IMR-90 (cell line): Measurements from ENCODE around the gene SLC46A1. TPM values are rescaled to one million over a fixed set of nuclear protein-coding genes. Genes with fewer than 3 reads are reported as not detected.

Experiments used
- ATAC-seq: fragments of 200-7000 bp; cut with Tn5 transposase; 2 replicates; pipeline ENCODE4 v1.9.1; 2020; ENCODE audit warnings: low read depth, mild to moderate bottlenecking, moderate library complexity
- BruUV-seq: library from RNA; stranded (reverse); fragments of 400-500 nt; replicated peaks from 2 replicates; lab custom pipeline; 2021; lab: Mats Ljungman, UMichigan
- CTCF ChIA-PET: fragments of 300-600 bp; formaldehyde crosslinking; extraction: SDS; loops from one replicate; lab custom pipeline; 2021; ENCODE audit warnings: antibody characterized with exemption; lab: Yijun Ruan, JAX
- POLR2A ChIA-PET: fragments of 300-600 bp; sonication (Branson Sonifier 250); formaldehyde crosslinking; loops from one replicate; lab custom pipeline; 2022; ENCODE audit warnings: antibody characterized with exemption; ENCODE audit not compliant: unreplicated experiment; lab: Charles Lee
- DNase-seq: peaks from one replicate; pipeline ENCODE4 v3.0.0; 2013
- H2AFZ ChIP-seq: replicated peaks from 2 replicates; pipeline ENCODE3; 2013; ENCODE audit warnings: low read length, mild to moderate bottlenecking; ENCODE audit not compliant: poor library complexity
- H2AK5ac ChIP-seq: 2 replicates; pipeline ENCODE4 v1.6.1; 2013; ENCODE audit warnings: low read depth, low read length, inconsistent platforms
- H2AK9ac ChIP-seq: replicated peaks from 2 replicates; pipeline ENCODE3; 2013; ENCODE audit warnings: mild to moderate bottlenecking, low read depth, low read length, moderate library complexity; ENCODE audit not compliant: poor library complexity
- H2BK120ac ChIP-seq: 2 replicates; pipeline ENCODE4 v1.6.1; 2013; ENCODE audit warnings: low read depth, low read length, inconsistent platforms
- H2BK15ac ChIP-seq: 3 replicates; pipeline ENCODE4 v1.6.1; 2013; ENCODE audit warnings: low read depth, low read length, inconsistent platforms
- H2BK20ac ChIP-seq: 2 replicates; pipeline ENCODE4 v1.6.1; 2013; ENCODE audit warnings: low read depth, mild to moderate bottlenecking, inconsistent platforms, low read length, moderate library complexity
- H2BK5ac ChIP-seq: 2 replicates; pipeline ENCODE4 v1.6.1; 2013; ENCODE audit warnings: mild to moderate bottlenecking, low read depth, low read length, inconsistent platforms; ENCODE audit not compliant: poor library complexity, severe bottlenecking
- H3K14ac ChIP-seq: replicated peaks from 2 replicates; pipeline ENCODE4 v1.6.1; 2013; ENCODE audit warnings: low read depth, low read length, inconsistent platforms
- H3K18ac ChIP-seq: 2 replicates; pipeline ENCODE4 v1.6.1; 2013; ENCODE audit warnings: low read depth, low read length, control low read depth
- H3K23ac ChIP-seq: 2 replicates; pipeline ENCODE4 v1.6.1; 2013; ENCODE audit warnings: low read depth, low read length, inconsistent platforms
- H3K27ac ChIP-seq: 2 replicates; pipeline ENCODE4 v1.5.1; 2013; ENCODE audit warnings: mild to moderate bottlenecking, control low read depth, low read length; ENCODE audit not compliant: insufficient read depth
- H3K27me3 ChIP-seq: 2 replicates; pipeline ENCODE4 v1.6.1; 2013; ENCODE audit warnings: low read length; ENCODE audit not compliant: control insufficient read depth, insufficient read depth
- H3K36me3 ChIP-seq: 2 replicates; pipeline ENCODE4 v1.6.1; 2013; ENCODE audit warnings: low read length, mixed read lengths; ENCODE audit not compliant: control insufficient read depth, insufficient read depth
- H3K4ac ChIP-seq: 2 replicates; pipeline ENCODE4 v1.6.1; 2013; ENCODE audit warnings: low read depth, low read length, inconsistent platforms
- H3K4me1 ChIP-seq: 2 replicates; pipeline ENCODE4 v1.6.1; 2013; ENCODE audit warnings: low read length, mixed read lengths; ENCODE audit not compliant: control insufficient read depth, insufficient read depth
- H3K4me2 ChIP-seq: 2 replicates; pipeline ENCODE4 v1.6.1; 2013; ENCODE audit warnings: low read depth, mild to moderate bottlenecking, control low read depth, low read length, moderate library complexity
- H3K4me3 ChIP-seq: 2 replicates; pipeline ENCODE4 v1.5.1; 2013; ENCODE audit warnings: low read depth, mild to moderate bottlenecking, control low read depth, low read length, moderate library complexity; ENCODE audit not compliant: insufficient read depth
- H3K56ac ChIP-seq: 2 replicates; pipeline ENCODE4 v1.6.1; 2013; ENCODE audit warnings: low read length, inconsistent platforms; ENCODE audit not compliant: insufficient read depth; ENCODE audit errors: extremely low read depth
- H3K79me1 ChIP-seq, 2 experiments: 2 replicates each; pipeline ENCODE4 v1.6.1; 2013; ENCODE audit warnings: low read length in 2 of 2, inconsistent platforms in 1 of 2, low read depth in 1 of 2
- H3K9ac ChIP-seq: 2 replicates; pipeline ENCODE4 v1.6.1; 2013; ENCODE audit warnings: low read depth, low read length, control low read depth
- H3K9me1 ChIP-seq: 2 replicates; pipeline ENCODE4 v1.6.1; 2013; ENCODE audit warnings: low read length, inconsistent platforms; ENCODE audit not compliant: insufficient read depth
- H3K9me3 ChIP-seq: 2 replicates; pipeline ENCODE4 v1.6.1; 2013; ENCODE audit warnings: low read length; ENCODE audit not compliant: control insufficient read depth, insufficient read depth
- H4K20me1 ChIP-seq: 2 replicates; pipeline ENCODE4 v1.6.1; 2013; ENCODE audit warnings: low read length, inconsistent platforms; ENCODE audit not compliant: insufficient read depth
- H4K5ac ChIP-seq: 2 replicates; pipeline ENCODE4 v1.6.1; 2013; ENCODE audit warnings: mild to moderate bottlenecking, low read depth, low read length, control low read depth
- H4K8ac ChIP-seq, 2 experiments: 2 replicates each; pipeline ENCODE4 v1.6.1; 2013; ENCODE audit warnings: low read depth in 2 of 2, low read length in 2 of 2, control low read depth in 1 of 2, inconsistent platforms in 1 of 2
- H4K91ac ChIP-seq: 2 replicates; pipeline ENCODE4 v1.6.1; 2013; ENCODE audit warnings: low read depth, low read length, inconsistent platforms; ENCODE audit not compliant: insufficient read depth
- BHLHE40 ChIP-seq: fragments of 150-350 bp; IDR thresholded peaks from 2 replicates; pipeline ENCODE4 v1.6.1; 2016; ENCODE audit warnings: mild to moderate bottlenecking, low read depth, low read length
- CEBPB ChIP-seq: IDR thresholded peaks from 2 replicates; pipeline ENCODE4 v1.6.1; 2012; ENCODE audit warnings: low read depth, low read length, improper control_type of control experiment
- CTCF ChIP-seq: conservative IDR thresholded peaks from 2 replicates; pipeline ENCODE4 v1.5.1; 2012; ENCODE audit warnings: mild to moderate bottlenecking, low read depth, low read length, improper control_type of control experiment
- MAFK ChIP-seq: IDR thresholded peaks from 2 replicates; pipeline ENCODE4 v1.6.1; 2012; ENCODE audit warnings: low read depth, low read length, improper control_type of control experiment
- MAZ ChIP-seq: IDR thresholded peaks from 2 replicates; pipeline ENCODE4 v1.6.1; 2012; ENCODE audit warnings: low read depth, mild to moderate bottlenecking, low read length, improper control_type of control experiment, moderate library complexity, borderline replicate concordance
- MXI1 ChIP-seq: IDR thresholded peaks from 2 replicates; pipeline ENCODE4 v1.6.1; 2012; ENCODE audit warnings: low read depth, mild to moderate bottlenecking, low read length, moderate library complexity, borderline replicate concordance
- NFE2L2 ChIP-seq: fragments of 150-350 bp; IDR thresholded peaks from 2 replicates; pipeline ENCODE4 v1.6.1; 2016; ENCODE audit warnings: low read depth, mild to moderate bottlenecking, low read length
- POLR2A ChIP-seq: IDR thresholded peaks from 2 replicates; pipeline ENCODE4 v1.6.1; 2012; ENCODE audit warnings: mild to moderate bottlenecking, low read depth, low read length
- RAD21 ChIP-seq: IDR thresholded peaks from 2 replicates; pipeline ENCODE4 v1.6.1; 2012; ENCODE audit warnings: low read length, improper control_type of control experiment
- RCOR1 ChIP-seq: IDR thresholded peaks from 2 replicates; pipeline ENCODE4 v1.6.1; 2012; ENCODE audit warnings: mild to moderate bottlenecking, low read length, improper control_type of control experiment; ENCODE audit not compliant: insufficient replicate concordance
- RFX5 ChIP-seq: IDR thresholded peaks from 2 replicates; pipeline ENCODE4 v1.8.0; 2012; ENCODE audit warnings: low read depth, mild to moderate bottlenecking, low read length, moderate library complexity
- SMC3 ChIP-seq: fragments of 150-350 bp; IDR thresholded peaks from 2 replicates; pipeline ENCODE4 v1.6.1; 2016; ENCODE audit warnings: low read depth, mild to moderate bottlenecking, antibody characterized with exemption, low read length, moderate library complexity
- WGBS, 2 experiments: methylation state at CpG; one replicate each; pipeline versions ENCODE4 v1.1.5 to v1.1.7; 2013; ENCODE audit warnings: missing lambda C conversion rate in 2 of 2; ENCODE audit not compliant: insufficient read length in 1 of 2; ENCODE audit errors: extremely low coverage in 2 of 2; 5-methylcytosine and 5-hydroxymethylcytosine counted together
- dilution Hi-C: fragments of 300-500 bp; cut with HindIII; formaldehyde crosslinking; loops from one replicate; pipeline ENCODE4 v1.14.3; 2018; ENCODE audit warnings: low sequenced_read_pairs; ENCODE audit not compliant: unreplicated experiment
- in situ Hi-C: fragments of 300-500 bp; cut with MboI; formaldehyde crosslinking; loops from 3 replicates; pipeline ENCODE4 v1.14.3; 2019; ENCODE audit warnings: low sequenced_read_pairs, inconsistent platforms, mixed read lengths
- intact Hi-C: fragments of 100-400 bp; cut with micrococcal nuclease; formaldehyde crosslinking; loops from 2 replicates; pipeline ENCODE4 v1.10.0; 2022
- polyA plus RNA-seq, 3 experiments: library from polyadenylated mRNA; depleted of rRNA; stranded (reverse); fragments of >200 nt; gene quantifications; 2 replicates each; pipeline ENCODE4 v1.2.3, GENCODE V29; 2012; ENCODE audit warnings: low replicate concordance in 1 of 3
- total RNA-seq: library from RNA; depleted of rRNA; stranded (reverse); fragments of >200 nt; gene quantifications from 2 replicates; pipeline ENCODE4 v1.2.3, GENCODE V29; 2012
- TF ChIP-seq, protein P1 (sequence below): fragments of 150-350 bp; IDR thresholded peaks from 2 replicates; pipeline ENCODE4 v1.6.1; 2016; ENCODE audit warnings: low read depth, mild to moderate bottlenecking, low read length, moderate library complexity, borderline replicate concordance
- TF ChIP-seq, protein P2 (sequence below): fragments of 150-350 bp; IDR thresholded peaks from 2 replicates; pipeline ENCODE4 v1.6.1; 2017; ENCODE audit warnings: mild to moderate bottlenecking, antibody characterized with exemption, low read length, low read depth

Gene SLC46A1
- total and polyA plus RNA-seq, 2 of the 4 experiments (the other 2 are of a cell fraction) = 2.7 to 3.9 TPM

DNA sequence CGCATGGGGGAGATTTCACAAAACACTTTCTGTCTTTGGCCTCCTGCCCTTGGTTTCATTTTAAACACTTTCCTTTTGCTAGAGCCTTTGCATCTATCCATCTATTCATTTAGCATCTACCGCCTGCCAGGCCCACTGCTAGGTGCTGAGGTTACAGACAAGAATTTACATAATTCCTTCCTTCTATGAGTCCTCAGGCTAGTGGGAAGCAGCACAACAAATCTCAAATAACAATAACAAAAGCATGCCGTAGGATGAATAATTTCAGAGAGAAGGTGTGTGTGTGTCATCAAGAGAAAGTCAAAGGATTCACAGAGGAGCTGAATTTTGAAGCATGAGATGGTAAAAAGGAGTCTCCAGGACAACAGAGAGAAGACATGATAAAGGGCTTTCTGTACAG, 6.1 kb upstream of the SLC46A1 start:
- H2AFZ ChIP-seq = no peak overlapping the region
- H3K9me1 ChIP-seq = no peaks in the 10 kb centered on the region
- H3K27ac ChIP-seq = no peak overlapping the region
- H3K9ac ChIP-seq = no peak overlapping the region
- ChIA-PET POLR2A (no interaction called here), CTCF (no interaction called here)
- DNase-seq (no peak), ATAC-seq (no peak)
- H4K8ac ChIP-seq = no peak overlapping the region
- no peak overlapping the region for H2BK15ac ChIP-seq
- no peak overlapping the region for H3K4me2 ChIP-seq
- no peak overlapping the region for H2BK20ac ChIP-seq
- H4K5ac ChIP-seq = no peak overlapping the region
- H3K18ac ChIP-seq = no peak overlapping the region
- H3K79me1 ChIP-seq = no peaks in the 10 kb centered on the region
- no peak overlapping the region for H2BK5ac ChIP-seq
- peaks cover 33% of the 10 kb centered on the region for H3K27me3 ChIP-seq
- intact Hi-C loops (no loop called here), in situ Hi-C loops (no loop called here), dilution Hi-C loops (no loop called here)
- no CpG with 5 or more reads among the region's 3 CpGs for WGBS, 2 experiments
- no peak overlapping the region for H2AK9ac ChIP-seq
- no TSS peak for BruUV-seq
- no peaks in the 10 kb centered on the region for H4K20me1 ChIP-seq
- no peak overlapping the region for H3K23ac ChIP-seq
- H3K56ac ChIP-seq = no peak overlapping the region
- TF ChIP-seq RFX5 = no peak
- no peak for TF ChIP-seq MAFK
- no peak for TF ChIP-seq RAD21
- no peak for TF ChIP-seq RCOR1
- no peak for TF ChIP-seq MAZ
- no peak for TF ChIP-seq BHLHE40
- no peak for TF ChIP-seq POLR2A
- TF ChIP-seq, protein P1, sequence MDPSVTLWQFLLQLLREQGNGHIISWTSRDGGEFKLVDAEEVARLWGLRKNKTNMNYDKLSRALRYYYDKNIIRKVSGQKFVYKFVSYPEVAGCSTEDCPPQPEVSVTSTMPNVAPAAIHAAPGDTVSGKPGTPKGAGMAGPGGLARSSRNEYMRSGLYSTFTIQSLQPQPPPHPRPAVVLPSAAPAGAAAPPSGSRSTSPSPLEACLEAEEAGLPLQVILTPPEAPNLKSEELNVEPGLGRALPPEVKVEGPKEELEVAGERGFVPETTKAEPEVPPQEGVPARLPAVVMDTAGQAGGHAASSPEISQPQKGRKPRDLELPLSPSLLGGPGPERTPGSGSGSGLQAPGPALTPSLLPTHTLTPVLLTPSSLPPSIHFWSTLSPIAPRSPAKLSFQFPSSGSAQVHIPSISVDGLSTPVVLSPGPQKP = no peak
- TF ChIP-seq, protein P2, sequence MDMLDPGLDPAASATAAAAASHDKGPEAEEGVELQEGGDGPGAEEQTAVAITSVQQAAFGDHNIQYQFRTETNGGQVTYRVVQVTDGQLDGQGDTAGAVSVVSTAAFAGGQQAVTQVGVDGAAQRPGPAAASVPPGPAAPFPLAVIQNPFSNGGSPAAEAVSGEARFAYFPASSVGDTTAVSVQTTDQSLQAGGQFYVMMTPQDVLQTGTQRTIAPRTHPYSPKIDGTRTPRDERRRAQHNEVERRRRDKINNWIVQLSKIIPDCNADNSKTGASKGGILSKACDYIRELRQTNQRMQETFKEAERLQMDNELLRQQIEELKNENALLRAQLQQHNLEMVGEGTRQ = no peak
- no peak for TF ChIP-seq NFE2L2
- no peak for TF ChIP-seq CTCF
- no peak for TF ChIP-seq SMC3
- no peak for TF ChIP-seq MXI1
- TF ChIP-seq CEBPB = no peak
- no peak overlapping the region for H3K14ac ChIP-seq
- H3K4ac ChIP-seq = no peak overlapping the region
- no peak overlapping the region for H2BK120ac ChIP-seq
- H4K91ac ChIP-seq = no peak overlapping the region
- no peaks in the 10 kb centered on the region for H3K36me3 ChIP-seq
- no peak overlapping the region for H2AK5ac ChIP-seq
- H3K4me1 ChIP-seq = no peaks in the 10 kb centered on the region
- no peaks in the 10 kb centered on the region for H3K9me3 ChIP-seq
- no peak overlapping the region for H3K4me3 ChIP-seq
